ENCODE results near the gene TLE3. TPM values are rescaled to one million over a fixed set of nuclear protein-coding genes. Genes with fewer than 3 reads are reported as not detected.
A peak's percentile ranks its signal among the peaks of the same experiment; 100 is the strongest.

The TLE3 gene
- total and polyA plus RNA-seq, 8 donors, result 12.5 to 37.2 (median 18.9) TPM

DNA sequence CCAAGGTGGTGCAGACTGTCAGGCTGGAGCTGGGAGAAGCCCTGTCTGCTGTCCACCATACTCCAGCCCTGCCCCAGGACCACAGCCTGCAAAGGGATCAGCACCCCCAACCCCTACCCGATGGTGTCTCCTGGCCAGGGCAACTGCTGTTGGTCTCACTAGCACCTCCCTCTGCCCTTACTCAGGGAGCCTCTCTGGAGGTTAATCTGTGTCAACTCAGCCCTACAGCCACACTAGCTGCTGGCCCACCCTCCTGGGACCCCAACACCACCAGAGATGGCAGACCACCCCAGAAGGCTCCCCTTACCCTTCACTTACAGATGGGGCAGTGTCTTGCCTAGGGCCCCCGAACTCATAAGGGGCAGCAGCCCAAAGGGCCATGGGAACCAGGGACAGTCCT, 65.2 kb downstream of the TLE3 start:
- Histone ChIP-seq H3K4me3 (no peak overlapping the region), H3K36me3 (no peaks in the 10 kb centered on the region), H3K9me3 (no peaks in the 10 kb centered on the region), H3K4me1 (no peaks in the 10 kb centered on the region), H3K27ac (no peak overlapping the region), H3K27me3 (no peaks in the 10 kb centered on the region)
- no peak for FAIRE-seq
- TF ChIP-seq, protein P1, sequence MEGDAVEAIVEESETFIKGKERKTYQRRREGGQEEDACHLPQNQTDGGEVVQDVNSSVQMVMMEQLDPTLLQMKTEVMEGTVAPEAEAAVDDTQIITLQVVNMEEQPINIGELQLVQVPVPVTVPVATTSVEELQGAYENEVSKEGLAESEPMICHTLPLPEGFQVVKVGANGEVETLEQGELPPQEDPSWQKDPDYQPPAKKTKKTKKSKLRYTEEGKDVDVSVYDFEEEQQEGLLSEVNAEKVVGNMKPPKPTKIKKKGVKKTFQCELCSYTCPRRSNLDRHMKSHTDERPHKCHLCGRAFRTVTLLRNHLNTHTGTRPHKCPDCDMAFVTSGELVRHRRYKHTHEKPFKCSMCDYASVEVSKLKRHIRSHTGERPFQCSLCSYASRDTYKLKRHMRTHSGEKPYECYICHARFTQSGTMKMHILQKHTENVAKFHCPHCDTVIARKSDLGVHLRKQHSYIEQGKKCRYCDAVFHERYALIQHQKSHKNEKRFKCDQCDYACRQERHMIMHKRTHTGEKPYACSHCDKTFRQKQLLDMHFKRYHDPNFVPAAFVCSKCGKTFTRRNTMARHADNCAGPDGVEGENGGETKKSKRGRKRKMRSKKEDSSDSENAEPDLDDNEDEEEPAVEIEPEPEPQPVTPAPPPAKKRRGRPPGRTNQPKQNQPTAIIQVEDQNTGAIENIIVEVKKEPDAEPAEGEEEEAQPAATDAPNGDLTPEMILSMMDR (IDR thresholded peaks at IDR 0.05), result no peak
- no peak for ATAC-seq
- peak in 1 of 6 donors; percentile 39 for DNase-seq
- intact Hi-C loops (cut with DNase I), result no loop called here
- 47 to 61% methylated on average over 1 to 2 of the region's 2 CpGs for WGBS, 2 donors

DNA sequence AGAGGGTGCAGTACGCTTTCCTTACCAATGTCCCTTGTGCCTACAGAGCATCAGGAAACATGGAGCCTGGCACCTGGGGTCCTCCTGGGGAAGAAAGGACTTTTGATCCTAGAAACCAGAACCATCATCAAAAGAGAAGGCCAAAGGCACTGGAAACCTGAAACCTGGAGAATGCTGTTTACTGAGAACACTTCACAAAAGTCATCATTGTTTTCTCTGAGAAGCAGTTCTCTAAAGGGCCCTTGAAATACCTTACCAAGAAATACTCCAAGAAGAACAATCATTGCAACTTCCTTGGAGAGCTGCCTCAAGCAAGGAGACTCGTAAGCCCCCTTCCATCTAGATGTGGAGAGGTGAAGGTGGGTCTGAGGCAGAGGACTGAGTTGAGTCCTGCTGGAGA, 66.0 kb downstream of the TLE3 start:
- intact Hi-C loops (cut with DNase I), result no loop called here
- H3K4me1 ChIP-seq, result no peaks in the 10 kb centered on the region
- no peak for ATAC-seq
- no peak for FAIRE-seq
- H3K27ac ChIP-seq, result no peak overlapping the region
- 92 to 100% methylated on average over 2 of the region's 2 CpGs for WGBS, 2 donors
- DNase-seq, result no peak
- H3K9me3 ChIP-seq, result no peaks in the 10 kb centered on the region
- no peaks in the 10 kb centered on the region for H3K36me3 ChIP-seq
- TF ChIP-seq, protein P1 (IDR thresholded peaks at IDR 0.05), result no peak
- H3K27me3 ChIP-seq, result no peaks in the 10 kb centered on the region
- H3K4me3 ChIP-seq, result no peak overlapping the region

DNA sequence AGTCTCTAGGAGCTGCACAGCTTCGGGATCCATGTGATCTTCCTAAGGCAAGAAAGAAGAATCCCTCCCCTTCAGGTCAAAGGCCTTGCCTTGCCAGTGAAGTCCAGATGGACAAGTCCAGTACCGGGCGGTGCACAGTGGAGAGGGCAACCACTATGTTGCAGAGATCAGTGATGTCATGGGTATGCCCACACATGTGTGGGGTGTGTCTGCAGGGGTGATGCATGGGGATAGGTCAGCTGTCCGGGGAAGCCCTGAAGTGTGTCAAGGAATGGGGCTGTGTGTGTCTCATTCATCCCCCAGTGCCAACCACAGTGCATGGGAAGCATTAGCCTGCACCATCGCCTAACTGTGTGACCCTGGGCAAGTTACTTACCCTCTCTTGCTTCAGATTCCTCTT, 66.5 kb downstream of the TLE3 start:
- 90 to 94% methylated on average over 5 of the region's 5 CpGs for WGBS, 2 donors
- intact Hi-C loops (cut with DNase I), result no loop called here
- Histone ChIP-seq H3K4me1 (no peaks in the 10 kb centered on the region), H3K27ac (no peak overlapping the region), H3K36me3 (no peaks in the 10 kb centered on the region), H3K9me3 (no peaks in the 10 kb centered on the region), H3K27me3 (no peaks in the 10 kb centered on the region), H3K4me3 (no peak overlapping the region)
- DNase-seq (peak in 1 of 6 donors; percentile 17), FAIRE-seq (no peak), ATAC-seq (no peak)
- TF ChIP-seq, protein P1 (IDR thresholded peaks at IDR 0.05), result no peak

DNA sequence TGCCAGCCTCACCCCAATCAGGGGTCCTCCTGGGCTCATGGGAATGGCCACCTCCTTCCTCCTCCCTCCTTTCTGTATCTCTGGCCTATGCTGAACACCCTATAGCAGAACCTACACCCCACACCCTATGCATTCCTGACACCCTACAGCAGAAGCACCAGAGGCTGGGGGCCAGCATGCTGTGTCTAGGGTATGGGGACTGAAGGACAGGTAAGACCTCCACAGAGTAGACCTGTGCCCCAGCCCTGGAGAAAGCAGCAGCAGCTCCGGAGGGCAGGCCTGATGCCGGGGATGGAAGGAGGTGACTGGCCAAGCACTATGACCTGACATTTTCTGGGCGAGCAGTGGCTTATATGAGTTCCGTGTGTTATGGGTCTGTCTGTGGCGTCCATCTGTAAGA, 66.9 kb downstream of the TLE3 start:
- H3K9me3 ChIP-seq, result no peaks in the 10 kb centered on the region
- peak in 1 of 6 donors; percentile 47 for DNase-seq
- no peak for ATAC-seq
- H3K4me1 ChIP-seq, result no peaks in the 10 kb centered on the region
- TF ChIP-seq, protein P1 (IDR thresholded peaks at IDR 0.05), result no peak
- H3K27ac ChIP-seq, result no peak overlapping the region
- no peak overlapping the region for H3K4me3 ChIP-seq
- intact Hi-C loops (cut with DNase I), result no loop called here
- no peaks in the 10 kb centered on the region for H3K36me3 ChIP-seq
- no peaks in the 10 kb centered on the region for H3K27me3 ChIP-seq
- WGBS, 2 donors, result 93 to 97% methylated on average over 5 of the region's 5 CpGs
- FAIRE-seq, result no peak

DNA sequence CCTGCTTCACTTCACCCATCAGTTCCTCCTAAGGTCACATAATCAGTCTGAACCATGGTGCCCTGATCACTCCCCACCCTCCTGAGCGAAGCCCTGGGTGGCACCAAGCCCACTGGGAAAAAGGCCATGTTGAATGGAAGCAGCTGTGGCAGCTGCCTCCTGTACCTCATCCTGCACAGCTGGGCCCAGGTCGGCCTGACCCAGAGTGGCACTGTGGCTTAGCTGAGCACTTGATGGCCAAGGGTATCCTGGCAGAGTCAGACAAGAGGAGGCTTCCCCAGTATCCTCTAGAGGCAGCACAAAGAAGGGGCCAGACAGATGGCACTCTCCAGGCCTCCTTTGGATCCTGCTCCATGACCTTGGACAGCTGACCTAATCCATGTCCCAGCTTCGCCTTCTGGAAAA, 68.4 kb downstream of the TLE3 start:
- intact Hi-C loops (cut with DNase I), result no loop called here

More for the DNA sequence above, 68.4 kb downstream of the TLE3 start:
- no peaks in the 10 kb centered on the region for H3K4me1 ChIP-seq
- H3K4me3 ChIP-seq, result no peak overlapping the region
- H3K36me3 ChIP-seq, result no peaks in the 10 kb centered on the region
- peak in 1 of 6 donors; percentile 33 for DNase-seq
- no peaks in the 10 kb centered on the region for H3K9me3 ChIP-seq
- H3K27me3 ChIP-seq, result no peaks in the 10 kb centered on the region
- ATAC-seq, result no peak
- H3K27ac ChIP-seq, result no peak overlapping the region
- TF ChIP-seq, protein P1 (IDR thresholded peaks at IDR 0.05), result no peak
- FAIRE-seq, result no peak
- WGBS, 2 donors, result 69 to 70% methylated on average over 3 of the region's 3 CpGs
